Inflammatory macrophage (primary cell): ENCODE data around the gene ZNF106.
A peak's percentile ranks its signal among the peaks of the same experiment; 100 is the strongest.

Experiments
- DNase-seq, 2 donors: peaks; one replicate each; pipeline ENCODE4 v3.0.0-alpha.2; 2020 to 2022
- total RNA-seq, 18 experiments: gene quantifications; one replicate each; lab custom pipeline; 2026; ENCODE audit warnings: mixed read lengths in 6 of 18, inconsistent platforms in 2 of 18; lab: John Stamatoyannopoulos, UW

The ZNF106 gene
- 98.9 to 476 (median 319) reads per million in 18 experiments for total RNA-seq

DNA sequence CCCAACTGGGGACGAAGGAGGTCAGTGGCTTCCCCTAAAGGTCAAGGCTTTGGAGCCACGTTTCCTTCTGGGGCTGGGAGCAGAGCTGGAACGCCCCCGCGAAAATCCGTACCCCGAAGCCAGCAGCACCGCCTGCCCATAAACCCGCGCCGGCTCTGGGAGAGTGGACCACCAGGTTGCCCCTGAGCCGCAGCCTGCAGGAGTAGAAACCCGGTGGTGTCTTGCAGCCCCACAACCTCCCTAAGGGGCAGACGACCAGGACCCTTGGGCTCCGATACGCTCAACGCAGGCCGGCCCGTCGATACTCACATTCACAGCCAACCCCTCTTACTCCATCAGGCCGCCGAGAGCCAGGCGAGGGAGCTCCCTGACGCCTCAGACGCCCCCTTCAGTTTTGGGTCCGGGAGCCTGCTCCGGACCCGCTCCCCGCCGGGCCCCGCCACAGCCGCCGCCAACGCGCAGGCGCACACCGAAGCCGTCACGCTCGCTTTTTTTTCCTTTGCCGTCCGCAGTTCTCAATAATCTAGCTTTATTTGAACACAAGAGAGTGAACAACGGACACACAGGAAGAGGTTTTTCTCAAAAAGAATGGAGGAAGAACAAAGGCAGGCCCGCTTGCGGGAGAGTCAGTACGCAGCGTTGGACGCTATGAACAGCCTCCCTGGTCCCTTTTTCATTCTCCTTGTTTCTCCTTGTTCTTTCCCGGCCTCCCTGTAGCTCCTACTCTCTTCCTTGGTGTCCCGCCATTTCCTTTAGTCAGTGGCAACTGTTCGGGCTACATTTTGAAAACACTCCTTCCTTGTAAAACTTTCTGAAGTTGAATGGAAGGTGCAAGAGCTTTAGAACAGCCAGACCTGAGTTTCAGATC is at the start of gene ZNF106:
Gene ZNF106 (minus strand): TSS at position 471 of the 868 bp plus-strand sequence. CDS start 18,852 bp downstream, outside the sequence.
- DNase-seq = peak; percentile 91 to 94

DNA sequence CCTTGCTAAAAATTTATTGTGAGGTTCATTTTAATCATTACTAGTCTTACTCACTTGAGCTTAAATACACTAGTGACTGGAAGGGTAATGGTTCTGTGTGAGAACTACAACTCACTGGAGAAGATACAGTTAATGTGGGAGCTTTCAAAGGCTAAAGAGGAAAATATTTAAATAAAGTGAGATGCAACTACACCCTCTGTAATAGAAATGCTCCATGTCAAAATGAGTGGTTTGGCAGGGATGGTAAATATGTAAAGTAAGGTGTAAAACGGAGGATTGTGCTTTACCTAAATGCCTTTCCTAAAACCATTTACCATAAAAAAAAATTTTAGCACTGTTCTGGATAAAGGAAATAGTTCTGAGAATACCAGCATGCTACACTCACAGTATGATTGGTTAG is 42.3 kb upstream of the ZNF106 start:
- DNase-seq = no peak

GRCh38 chr15:42528970-42529369 is 38.0 kb upstream of the ZNF106 start:
- no peak for DNase-seq

DNA sequence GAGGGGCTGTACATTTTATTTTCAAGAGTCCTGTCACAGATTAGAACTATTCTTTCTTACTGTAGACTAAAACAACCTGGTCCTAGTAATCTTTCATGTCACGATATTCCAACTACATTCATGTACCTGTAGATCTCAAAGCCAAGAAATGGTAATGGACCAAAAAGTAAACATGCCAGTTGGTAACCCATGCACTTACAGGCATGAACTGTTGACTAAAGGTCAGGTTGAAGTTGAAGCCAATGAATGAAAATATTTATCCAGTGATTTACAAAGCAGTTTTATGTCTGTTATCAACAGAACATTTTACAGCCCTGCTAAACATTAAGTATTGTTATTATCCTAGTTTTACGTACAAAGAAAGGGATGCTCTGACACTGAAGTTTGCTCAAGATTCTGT is 32.4 kb upstream of the ZNF106 start:
- DNase-seq = no peak

DNA sequence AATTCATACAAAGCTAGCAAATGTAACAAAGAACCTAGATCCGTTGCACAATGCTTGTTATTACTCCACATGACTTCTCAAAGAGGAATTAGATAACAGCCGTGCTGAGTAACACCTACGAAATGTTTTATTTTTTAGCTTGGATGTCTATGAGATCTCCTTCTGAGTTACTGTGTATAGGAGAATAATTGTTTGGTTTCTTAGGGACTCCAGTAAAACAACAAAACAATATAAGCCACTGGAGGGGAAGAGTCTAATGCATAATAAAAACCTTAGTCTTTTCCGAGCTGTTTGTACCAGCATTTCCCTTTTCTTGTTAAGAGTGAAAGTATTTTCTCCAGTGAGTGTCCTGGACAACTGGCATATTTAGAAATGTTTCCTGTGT is 20.1 kb upstream of the ZNF106 start:
- DNase-seq = peak; percentile 54 to 82

DNA sequence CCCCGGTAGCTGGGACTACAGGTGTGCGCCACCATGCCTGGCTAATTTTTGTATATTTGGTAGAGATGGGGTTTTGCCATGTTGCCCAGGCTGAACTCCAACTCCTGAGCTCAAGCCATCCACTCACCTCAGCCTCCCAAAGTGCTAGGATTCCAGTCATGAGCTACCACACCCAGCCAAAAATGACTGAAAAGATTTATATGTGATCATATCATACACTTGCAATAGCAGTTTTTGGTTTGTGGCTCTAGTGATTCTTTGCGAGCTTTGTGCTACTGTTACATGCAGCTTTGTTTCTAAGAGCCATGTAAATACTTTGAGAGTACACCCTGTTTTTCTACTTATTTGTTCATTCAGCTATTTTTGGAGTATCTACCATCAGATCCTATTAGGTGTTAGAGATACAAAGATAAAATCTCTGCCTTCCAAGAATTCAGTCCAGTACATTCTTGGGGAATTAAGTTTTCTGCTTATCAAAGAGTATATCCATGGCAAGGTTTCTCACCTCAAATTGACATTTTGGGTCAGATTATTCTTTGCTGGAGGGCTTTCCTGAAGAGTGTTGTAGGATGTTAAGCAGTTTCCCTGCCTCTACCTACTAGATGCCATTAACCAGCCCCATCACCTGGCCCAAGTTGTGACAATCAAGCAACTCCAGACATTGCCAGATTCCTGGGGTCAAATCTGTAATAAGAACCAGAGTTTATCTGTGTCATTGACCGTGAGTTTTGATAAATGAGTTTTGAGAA is 19.5 kb upstream of the ZNF106 start:
- no peak for DNase-seq

GRCh38 chr15:42508263-42508690 is 17.3 kb upstream of the ZNF106 start:
- DNase-seq = peak in 1 of 2 donors; percentile 7

- no peak for DNase-seq
These were observed 16.6 kb upstream of the ZNF106 start for GRCh38 chr15:42507514-42507913.

GRCh38 chr15:42504631-42505030 is 13.7 kb upstream of the ZNF106 start:
- DNase-seq = no peak

- no peak for DNase-seq
These were observed 12.9 kb upstream of the ZNF106 start for GRCh38 chr15:42503825-42504224.

DNA sequence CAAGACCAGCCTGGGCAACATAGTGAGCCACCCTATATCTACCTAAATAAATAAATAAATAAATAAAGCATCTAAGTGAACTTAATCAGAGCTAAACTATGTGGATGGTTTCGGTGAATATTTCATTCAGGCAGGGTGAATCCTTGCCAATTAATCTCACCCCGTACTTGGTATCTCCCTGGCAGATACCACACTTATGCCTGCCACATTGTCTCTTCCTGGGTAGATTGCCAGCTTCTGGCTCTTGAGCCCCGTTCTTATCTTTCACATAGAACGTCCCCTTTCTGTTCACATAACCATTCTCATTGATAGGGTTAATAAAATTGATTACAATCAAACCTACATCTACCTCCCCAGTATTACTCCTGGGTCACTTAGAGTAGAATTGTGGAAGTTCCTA is 11.5 kb upstream of the ZNF106 start:
- no peak for DNase-seq

GRCh38 chr15:42499858-42500609 is 9.1 kb upstream of the ZNF106 start:
- DNase-seq = peak; percentile 51 to 57

- DNase-seq = no peak
These were observed 7.5 kb upstream of the ZNF106 start for GRCh38 chr15:42498212-42499068.

- DNase-seq = peak; percentile 89 to 93
These were observed 4.6 kb upstream of the ZNF106 start, which contains the start of gene SNAP23 for GRCh38 chr15:42495361-42496212. Gene SNAP23, plus strand, starts transcription at chr15:42495634. Its CDS starts 16,213 bp downstream, at chr15:42511847.

DNA sequence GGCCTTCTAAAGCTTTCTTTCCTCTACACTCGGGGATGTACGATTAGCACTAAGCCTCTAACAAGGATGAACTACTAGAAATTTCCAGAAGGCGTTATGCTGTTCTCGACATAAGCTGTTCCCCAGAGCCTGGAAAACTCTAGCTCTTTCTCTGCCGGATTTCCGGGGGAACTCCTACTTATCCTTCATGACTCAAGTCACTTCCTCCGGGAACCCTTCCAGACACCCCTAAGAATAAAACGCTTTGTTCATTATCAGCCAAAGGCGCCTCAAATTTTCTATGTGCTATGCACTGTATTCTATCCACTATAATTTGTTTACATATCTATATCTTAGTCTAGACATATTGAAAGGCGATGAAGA is 4.0 kb upstream of the ZNF106 start:
- peak; percentile 50 to 69 for DNase-seq

DNA sequence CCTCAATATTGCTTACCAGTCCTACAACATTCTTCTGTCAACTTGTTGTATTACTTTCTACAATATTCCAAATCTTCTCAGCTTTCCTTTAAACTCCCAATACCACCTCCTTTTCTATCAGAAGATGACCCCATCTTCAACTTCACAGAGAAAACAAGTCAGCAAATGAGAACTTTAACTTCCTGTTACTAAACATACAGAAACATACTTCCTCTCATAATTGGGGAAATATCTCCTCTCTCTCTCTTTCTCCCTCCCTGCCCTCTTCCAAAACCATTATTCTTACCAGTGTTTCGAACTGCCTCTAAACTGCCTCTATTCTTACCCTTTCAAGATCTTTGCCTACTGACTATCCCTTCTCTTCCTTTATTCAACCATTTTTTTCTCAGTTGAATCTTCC is 2.7 kb upstream of the ZNF106 start:
- DNase-seq = peak; percentile 16 to 71

DNA sequence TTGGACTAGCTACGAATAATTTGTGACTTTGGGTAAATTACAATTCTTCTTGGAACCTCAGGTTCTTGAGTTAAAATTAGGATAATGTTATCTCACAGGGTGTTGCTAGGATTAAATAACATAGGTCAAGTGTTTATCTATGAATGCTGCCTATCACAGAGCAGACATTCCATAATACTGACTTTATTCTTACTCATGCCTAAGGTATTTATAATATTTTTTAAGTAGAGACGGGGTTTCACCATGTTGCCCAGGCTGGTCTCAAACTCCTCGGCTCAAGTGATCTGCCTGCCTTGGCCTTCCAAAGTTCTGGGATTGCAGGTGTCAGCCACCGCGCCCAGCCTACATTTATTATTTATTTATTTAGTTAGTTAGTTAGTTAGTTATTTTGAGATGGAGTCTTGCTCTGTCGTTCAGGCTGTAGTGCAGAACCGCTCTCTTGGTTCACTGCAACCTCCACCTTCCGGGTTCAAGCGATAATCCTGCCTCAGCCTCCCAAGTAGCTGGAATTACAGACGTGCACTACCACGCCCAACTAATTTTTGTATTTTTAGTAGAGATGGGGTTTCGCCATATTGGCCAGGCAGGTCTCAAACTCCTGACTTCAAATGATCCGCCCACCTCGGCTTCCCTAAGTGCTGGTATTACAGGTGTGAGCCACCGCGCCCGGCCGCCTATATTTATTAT is 741 bp upstream of the ZNF106 start:
- no peak for DNase-seq

GRCh38 chr15:42490291-42490670 is 660 bp downstream of the ZNF106 start:
- DNase-seq = peak; percentile 17 to 61

DNA sequence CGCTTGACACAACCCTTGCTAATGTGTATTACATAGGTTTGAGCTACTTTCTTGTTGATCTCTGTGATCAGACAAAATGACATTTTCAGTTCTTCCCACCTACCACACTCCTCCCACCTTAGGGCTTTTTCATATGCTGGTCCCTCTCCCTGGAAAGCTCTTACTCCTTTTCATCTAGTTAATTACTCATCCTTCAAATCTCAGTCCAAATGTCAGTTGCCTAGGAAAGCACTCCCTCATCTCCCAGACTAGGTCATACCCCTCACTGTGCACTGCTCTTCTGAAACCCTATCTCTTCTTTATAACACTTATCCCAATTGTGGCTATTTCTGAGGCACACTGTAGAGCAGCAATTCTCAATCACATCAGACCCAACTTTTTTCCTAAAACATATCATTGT is 7.3 kb downstream of the ZNF106 start:
- DNase-seq = no peak

- DNase-seq = no peak
These were observed 8.2 kb downstream of the ZNF106 start for GRCh38 chr15:42482701-42483100.
